Activated CD8-positive, alpha-beta memory T cell treated with anti-CD3 and anti-CD28 coated beads, Interleukin-2, amount 50 U/mL, for 24 hours (primary cell): ENCODE results near the gene NLRC5.
"Not testable (repeated sequence)": the region's sequence is repeated elsewhere in the genome, so short reads cannot be mapped to it uniquely, and the experiment has no call there.

Experiments
- DNase-seq: peaks from one replicate; pipeline ENCODE4 v3.0.0-alpha.2; 2020; ENCODE audit errors: extremely low read depth

Gene NLRC5

GRCh38 chr16:56998861-56999260 is 9.5 kb downstream of the NLRC5 start:
- no peak for DNase-seq

GRCh38 chr16:56999409-57000270 is 10.3 kb downstream of the NLRC5 start:
- DNase-seq, result no peak

- no peak for DNase-seq
These were observed 11.1 kb downstream of the NLRC5 start for GRCh38 chr16:57000271-57001025.

- no peak for DNase-seq
These were observed 11.8 kb downstream of the NLRC5 start for GRCh38 chr16:57001026-57001679.

- no peak for DNase-seq
These were observed 14.4 kb downstream of the NLRC5 start for GRCh38 chr16:57003439-57004386.

- DNase-seq, result no peak
These were observed 15.3 kb downstream of the NLRC5 start for GRCh38 chr16:57004387-57005250.

GRCh38 chr16:57005597-57005996 is 16.2 kb downstream of the NLRC5 start:
- DNase-seq, result not testable (repeated sequence)

GRCh38 chr16:57007050-57007449 is 17.7 kb downstream of the NLRC5 start:
- DNase-seq, result no peak

- no peak for DNase-seq
These were observed 18.2 kb downstream of the NLRC5 start for GRCh38 chr16:57007530-57007929.

GRCh38 chr16:57008440-57008839 is 19.1 kb downstream of the NLRC5 start:
- no peak for DNase-seq

- DNase-seq, result no peak
These were observed 20.4 kb downstream of the NLRC5 start for GRCh38 chr16:57009643-57010170.

- no peak for DNase-seq
These were observed 23.0 kb downstream of the NLRC5 start for GRCh38 chr16:57012353-57012752.

- no peak for DNase-seq
These were observed 23.9 kb downstream of the NLRC5 start for GRCh38 chr16:57013229-57013628.

- no peak for DNase-seq
These were observed 24.5 kb downstream of the NLRC5 start for GRCh38 chr16:57013902-57014301.

- no peak for DNase-seq
These were observed 26.9 kb downstream of the NLRC5 start for GRCh38 chr16:57016301-57016700.

- no peak for DNase-seq
These were observed 27.5 kb downstream of the NLRC5 start for GRCh38 chr16:57016831-57017230.

GRCh38 chr16:57017251-57017650 is 27.9 kb downstream of the NLRC5 start:
- no peak for DNase-seq

- DNase-seq, result no peak
These were observed 30.4 kb downstream of the NLRC5 start for GRCh38 chr16:57019746-57020145.

- DNase-seq, result no peak
These were observed 31.3 kb downstream of the NLRC5 start for GRCh38 chr16:57020651-57021050.

GRCh38 chr16:57021757-57022156 is 32.4 kb downstream of the NLRC5 start:
- DNase-seq, result no peak
